HG03432 (cell line): ENCODE measurements around the gene APBB2.
A peak's percentile ranks its signal among the peaks of the same experiment; 100 is the strongest.

Source experiments
- ATAC-seq: cut with Tn5 transposase; IDR thresholded peaks from one replicate; pipeline ENCODE4 v1.9.1; 2021; ENCODE audit warnings: mild to moderate bottlenecking, moderate library complexity; ENCODE audit not compliant: unreplicated experiment

The APBB2 gene

DNA sequence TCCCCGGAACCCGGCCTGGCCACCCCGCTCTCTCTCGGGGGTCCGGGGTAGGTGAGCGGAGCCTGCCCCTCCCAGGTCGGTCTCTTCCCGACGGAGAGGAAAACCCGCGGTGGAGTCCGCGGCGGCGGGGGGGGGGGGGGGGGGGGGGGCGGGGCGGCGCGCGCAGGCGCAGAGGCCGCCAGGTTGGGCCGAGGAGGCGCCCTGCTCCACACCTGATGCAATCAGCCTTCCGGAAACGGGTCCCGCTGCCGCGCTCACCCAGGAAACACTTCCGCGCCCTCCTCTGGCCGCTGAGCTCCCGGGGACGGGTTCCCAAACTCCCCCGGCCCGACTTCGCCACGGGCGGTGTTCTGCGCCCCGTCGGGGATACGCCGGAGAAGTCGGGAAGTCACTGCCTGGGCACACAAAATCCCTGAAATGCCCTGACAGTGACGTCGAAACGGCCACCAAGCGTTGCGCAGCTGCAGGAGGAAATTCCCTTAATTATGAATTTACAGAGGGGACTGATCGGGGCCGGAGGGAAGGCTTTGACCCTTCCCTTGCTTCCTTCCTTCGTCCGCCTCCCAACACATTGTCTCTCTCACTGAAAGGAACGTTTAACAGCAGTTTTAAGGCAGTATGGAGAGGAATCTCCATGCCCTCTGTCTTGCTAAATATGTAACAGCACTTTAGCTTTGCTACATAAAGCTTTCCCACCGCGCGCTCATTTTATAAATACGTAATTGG, 2.1 kb upstream of the APBB2 start:
- peak; percentile 61 for ATAC-seq

DNA sequence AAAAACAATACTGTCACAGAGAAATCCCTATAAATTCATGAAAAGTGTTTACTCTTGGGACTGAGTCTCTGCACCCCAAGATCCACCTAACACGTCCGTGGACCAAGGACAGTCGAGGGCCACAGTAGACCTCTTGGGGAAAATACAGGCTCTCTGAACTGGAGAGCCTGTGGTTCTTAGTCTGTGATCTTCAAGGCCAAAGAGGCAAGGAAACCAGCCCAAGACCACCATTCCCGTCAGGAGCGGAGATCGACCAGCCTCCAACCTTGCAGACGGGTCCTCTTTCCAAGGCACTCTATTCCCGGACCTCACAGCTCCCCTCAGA, 1.6 kb upstream of the APBB2 start:
- ATAC-seq = no peak

DNA sequence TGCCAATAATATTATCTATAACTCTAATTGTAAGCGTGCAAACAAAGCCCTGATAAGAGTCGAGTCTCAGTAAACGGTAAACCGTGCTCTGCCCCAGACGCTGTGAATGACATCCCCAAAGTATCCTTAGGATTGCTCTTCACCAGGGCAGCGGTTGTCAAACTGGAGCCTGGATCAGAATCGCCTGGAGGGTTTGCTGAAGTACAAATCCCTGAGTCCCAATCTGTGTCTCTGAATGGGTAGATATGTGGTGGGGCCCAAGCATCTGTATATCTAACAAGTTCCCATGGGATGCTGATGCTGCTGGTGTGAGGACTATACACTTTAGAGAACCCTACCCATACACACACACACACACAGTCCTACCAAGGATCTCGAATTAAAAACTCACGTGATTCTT, 813 bp upstream of the APBB2 start:
- no peak for ATAC-seq

DNA sequence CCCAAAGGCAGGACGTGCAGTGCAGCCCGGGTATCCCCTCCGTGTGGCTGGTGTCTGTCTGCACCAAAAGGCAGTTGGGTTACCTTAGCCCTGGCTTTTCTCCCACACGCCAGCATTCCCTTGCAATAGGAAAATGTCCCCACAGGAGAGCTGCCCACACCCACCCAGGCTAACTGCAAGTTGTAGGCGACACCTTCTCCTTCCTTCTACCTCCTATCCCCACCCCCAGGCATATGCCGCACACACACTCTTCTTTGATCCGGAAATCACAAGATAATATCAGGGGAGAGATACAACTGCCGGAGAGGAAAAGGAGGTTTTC, 444 bp upstream of the APBB2 start:
- no peak for ATAC-seq

DNA sequence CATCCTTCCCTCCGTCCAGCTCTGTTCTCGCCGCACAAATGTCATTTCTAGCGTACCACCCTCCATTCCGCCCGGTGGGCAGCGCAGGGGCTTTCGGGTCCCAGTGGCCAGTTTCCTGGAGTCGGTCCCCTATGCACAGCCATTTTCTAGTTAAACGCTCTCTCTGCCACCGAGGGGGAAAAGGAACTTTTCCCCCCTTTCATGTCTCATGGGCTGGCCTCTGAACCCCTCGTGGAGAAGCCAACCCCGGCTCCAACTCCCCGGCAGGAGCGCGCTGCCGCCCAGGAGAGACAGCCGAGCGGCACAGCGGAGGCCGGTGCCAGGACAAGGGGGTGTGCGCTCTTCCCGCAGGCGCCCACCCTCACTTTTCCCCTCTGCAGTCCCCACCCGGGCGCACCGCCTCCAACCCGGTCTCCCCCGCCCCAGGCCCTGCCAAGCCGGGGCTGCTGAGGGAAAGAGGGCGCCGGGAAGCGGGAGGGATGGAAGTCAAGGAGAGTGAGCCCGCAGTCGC, 662 bp downstream of the APBB2 start:
- peak; percentile 3 for ATAC-seq

DNA sequence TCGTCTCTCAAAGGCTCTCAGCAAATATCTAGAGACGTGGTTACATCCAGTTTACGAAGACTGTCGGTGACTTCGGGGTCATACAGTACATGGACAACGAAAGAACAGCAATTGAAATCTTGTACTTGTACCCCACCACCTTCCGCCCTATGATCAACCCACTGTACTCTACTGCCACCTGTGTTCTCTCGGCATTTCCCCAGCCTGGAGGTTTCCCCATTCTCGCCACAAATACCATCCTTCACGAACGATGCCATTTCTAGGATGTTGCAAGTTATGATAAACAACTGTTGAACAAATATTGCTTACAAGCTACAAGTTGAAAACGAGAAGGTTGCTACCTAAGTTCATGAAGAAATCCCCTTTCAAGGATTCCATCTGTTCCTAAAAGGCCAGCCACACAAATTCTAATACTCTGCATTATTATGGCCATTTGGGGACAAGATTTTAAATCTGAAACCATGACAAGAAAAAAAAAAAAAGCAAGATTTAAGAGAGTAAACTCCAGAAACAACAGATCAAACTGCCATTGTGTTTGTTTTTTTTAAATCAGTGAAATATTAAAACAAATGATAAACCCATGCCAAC, 1.6 kb downstream of the APBB2 start:
- ATAC-seq = peak; percentile 21

DNA sequence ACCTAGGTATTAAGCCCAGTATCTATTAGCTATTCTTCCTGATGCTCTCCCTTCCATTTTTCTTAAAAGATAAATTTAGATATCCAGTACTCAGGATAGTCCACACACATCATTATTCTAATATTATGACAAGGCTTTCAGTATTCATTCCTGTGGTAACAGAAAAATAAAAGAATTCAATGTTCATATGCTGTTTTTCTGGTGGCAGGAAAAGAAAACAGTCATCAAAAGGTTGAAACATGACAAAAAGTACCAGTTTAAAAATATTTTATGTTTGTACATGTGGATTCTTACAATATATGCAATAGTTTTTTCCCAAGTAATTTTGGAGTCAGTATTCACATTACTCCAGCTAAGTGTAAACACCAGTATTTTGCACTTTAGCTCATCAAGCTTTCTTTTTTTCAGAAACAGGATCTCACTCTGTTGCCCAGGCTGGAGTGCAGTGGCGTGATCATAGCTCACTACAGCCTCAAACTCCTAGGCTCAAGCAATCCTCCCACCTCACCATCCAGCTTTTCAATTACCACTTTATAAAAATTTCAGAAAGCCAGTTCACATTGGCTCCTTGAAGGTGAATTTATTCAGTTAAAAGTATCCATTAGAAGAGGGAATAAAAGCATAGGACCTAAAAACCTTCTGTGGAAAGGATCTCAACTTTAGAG, 2.3 kb downstream of the APBB2 start:
- no peak for ATAC-seq

DNA sequence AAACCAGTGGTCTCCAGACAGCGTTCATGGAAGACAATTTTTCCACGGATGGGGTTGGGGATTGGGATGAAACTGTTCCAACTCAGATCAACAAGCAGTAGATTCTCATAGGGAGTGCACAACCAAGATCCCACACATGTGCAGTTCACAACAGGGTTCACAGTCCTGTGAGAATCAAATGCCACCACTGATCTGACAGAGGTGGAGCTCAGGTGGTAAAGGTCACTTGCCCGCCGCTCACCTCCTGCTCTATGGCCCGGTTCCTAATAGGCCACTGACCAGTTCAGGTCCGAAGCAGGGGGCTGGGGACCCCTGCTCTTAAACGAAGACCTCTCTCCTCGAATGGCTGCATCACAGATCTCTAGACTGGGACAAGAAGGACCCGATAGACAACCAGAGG, 4.4 kb downstream of the APBB2 start:
- no peak for ATAC-seq

DNA sequence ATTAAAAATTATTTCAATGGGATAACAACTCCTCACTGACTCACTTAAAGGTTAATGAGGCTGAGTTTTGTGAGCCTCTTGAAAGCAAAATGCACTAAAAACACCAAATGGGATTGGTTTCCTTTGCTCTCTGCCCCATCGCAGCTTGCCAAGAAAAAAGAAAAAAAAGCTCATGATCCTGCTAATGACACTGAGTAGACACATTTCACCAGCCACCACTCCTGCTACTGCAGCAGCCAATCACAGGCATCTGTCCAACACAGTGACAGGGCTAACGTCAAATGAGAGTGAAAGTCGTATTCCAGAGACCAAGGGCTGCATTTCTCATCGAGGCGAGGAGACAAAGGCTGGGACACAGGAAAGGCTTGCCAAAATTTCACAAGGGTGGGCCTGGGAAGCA, 5.2 kb downstream of the APBB2 start:
- no peak for ATAC-seq

DNA sequence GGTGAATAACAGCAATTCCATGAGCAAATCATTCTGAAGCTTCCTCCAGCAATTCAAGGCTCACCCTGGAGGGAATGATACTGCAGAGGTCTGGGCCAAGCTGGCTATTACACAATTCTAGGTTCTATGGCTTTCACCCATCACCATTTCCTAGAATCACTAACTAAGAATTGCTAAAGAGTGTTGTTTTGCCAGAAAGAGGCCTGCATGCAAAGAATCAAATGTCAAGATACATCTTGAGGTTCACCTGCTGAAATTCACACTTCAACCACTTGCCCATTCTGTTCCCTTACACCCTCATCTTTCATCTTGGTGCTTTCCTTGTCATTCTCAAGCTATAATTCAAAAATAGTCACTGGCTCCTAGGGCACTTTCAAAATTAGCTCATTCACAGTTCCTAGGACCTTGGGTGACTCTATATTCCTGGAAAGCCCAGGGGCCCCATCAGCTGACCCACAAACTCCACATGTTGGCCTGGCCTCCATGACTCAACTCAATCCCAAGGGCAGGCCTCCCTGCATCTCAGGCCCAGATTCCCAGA, 7.0 kb downstream of the APBB2 start:
- no peak for ATAC-seq

DNA sequence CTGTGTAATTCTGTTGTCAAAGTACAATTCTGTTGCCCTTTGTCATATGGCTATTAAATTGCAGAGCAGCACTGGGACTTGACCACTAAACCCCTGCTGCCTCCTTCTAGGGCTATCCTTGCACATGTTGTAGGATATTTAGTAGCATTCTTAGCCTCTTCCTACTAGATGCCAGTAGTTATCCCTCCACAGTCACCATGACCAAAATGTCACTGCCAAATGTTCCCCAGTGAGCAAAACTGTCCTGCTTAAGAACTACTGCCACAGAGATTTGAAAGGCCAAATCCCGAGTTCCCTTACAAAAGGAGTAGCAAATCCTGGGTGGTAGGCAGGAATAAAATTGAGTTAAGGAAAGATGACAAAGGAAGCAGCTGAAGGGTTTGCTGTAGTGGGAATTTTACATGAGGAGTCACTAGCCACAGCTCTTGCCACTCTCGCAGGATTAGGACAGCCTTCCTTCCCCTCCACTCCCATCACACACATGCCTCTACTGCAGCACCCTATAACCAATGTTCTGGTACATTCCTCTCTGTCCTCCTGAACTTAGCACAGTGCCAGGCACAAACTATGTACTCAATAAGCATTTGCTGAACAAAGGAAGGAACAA, 8.4 kb downstream of the APBB2 start:
- ATAC-seq = no peak

DNA sequence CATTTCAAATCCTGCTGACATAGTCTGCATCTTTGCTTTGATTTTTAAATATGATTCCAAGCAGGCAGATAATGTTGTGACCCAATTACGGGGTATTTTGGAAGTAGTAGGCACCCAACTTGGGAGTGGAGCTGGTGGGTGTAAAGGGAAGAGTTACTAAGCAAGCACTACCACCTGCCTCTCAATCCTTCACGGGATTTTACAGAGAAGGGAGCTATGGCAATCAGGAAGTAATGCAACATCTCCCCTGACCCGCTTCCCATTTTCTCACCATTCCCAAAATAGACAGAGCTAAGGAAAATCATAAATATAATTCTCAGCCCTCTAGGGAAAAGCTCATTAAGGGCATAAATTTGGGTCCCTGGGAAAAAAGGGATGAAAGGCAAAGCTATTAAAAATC, 9.2 kb downstream of the APBB2 start:
- no peak for ATAC-seq

DNA sequence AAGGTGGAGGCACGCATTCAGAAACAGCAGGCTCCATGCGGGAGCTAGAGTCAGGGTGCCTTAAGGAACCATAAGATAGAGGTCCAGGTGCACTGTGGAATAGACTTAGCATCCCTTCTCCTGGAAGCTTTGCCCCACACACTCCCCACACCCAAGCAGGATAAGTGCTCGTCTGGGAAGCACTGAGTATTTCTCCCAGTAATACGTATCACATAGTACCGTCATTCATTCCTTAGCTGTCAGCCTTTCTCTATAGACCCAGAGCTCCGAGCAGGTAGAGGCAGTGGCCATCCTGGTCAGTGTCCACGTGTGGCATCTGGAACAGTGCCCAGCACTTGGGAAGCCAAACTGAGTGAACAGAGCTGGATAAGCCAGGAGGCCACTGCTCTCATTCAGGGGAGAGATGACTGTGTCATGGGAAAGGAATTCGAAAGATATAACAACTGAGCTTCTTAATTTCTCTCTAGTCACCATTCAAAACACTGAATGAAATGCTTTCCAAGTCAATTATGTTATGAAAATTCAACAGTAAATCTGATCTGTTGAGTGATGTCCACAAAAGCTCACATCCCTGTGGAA, 9.9 kb downstream of the APBB2 start:
- ATAC-seq = no peak

DNA sequence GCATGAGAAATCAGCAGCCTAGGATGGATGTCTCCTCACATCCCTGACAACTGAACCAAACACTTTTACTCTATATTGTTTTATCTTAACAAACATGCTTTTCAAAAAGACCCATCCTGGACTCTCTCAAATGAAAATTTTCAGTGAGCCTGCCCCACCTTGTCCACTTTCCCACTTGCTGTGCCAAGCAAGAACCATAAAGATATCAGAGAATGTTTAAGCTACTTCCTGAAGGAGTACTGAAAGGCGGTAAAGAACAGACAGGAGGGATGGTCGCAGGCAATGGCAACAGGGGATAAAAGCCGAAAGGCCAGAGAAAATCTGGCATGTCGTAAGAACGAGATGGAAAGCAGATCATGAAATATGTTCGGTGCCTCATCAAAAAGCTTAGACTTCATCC, 10.5 kb downstream of the APBB2 start:
- ATAC-seq = no peak

DNA sequence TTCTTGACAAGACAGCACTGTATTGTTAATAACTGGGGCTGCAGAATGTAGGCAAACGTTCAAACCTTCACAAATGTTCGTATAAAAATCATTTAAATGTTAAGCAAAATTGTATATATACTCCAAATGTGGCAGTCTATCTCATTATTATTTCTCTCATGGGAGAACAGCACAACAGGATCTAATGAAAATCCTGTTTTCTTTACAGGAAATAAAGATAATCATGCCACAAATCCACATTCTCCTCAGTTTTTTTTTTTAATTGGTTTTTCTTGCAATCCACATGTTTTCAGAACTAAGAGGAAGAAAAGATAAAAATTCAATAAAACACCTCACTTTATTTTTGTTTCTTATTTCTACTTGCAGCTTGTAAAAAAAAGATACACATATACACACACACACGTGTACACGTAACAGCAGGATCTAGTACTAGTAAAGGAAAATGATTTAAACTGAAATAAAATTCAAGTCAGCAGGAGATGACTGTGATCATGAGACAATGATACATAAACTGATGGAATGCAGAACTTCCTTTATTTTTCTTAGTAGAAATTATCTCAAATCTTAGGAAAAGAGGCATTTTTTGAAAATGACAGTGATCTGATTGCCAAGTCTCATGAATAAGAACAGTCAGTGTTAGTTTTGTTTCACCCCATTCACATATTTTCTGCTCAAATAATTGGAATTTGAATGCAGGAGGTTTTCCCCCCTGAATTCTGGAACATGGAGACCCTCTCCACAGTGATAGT, 11.3 kb downstream of the APBB2 start:
- ATAC-seq = no peak

DNA sequence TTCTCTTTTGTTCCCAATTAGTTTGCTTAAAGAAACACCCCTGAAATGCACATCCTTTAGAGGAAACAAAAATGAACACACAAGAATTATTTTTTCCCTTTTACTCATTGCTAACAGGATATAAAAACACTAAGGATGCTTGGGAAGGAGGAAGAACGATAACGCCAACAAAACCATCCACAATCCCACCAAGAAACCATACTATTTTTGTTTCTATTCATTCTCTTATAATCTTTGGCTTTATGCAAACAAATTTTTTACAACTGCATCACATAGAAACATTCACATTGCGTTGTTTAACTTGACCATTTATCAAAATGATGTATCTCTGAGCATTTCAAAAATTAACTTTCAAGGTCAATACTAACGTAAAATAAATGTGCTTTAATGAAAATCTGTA, 12.0 kb downstream of the APBB2 start:
- ATAC-seq = no peak

DNA sequence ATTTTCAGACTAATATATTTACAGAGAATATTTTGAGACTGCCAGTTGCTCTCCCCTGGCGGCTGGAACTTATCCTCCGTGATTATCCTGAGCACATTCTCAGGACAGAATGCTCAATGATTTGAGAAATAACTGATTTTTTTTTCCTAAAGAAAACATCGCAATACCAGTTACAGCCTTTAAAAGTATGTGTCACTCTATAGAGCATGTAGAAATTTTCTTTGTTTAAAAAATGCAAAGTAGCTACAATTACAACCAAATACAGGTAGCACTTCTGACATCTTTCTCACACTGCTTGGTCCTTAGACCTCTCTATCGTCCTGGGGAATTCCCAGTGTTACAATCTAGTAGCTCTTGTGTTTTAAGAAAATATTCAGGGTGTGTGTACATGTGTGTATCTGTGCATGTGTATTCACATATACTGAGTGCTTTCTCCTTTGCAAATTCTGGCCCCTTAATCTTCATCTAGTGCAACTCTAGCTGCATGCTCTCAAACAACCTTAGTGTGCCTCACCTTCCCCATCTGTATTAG, 13.8 kb downstream of the APBB2 start:
- ATAC-seq = no peak

DNA sequence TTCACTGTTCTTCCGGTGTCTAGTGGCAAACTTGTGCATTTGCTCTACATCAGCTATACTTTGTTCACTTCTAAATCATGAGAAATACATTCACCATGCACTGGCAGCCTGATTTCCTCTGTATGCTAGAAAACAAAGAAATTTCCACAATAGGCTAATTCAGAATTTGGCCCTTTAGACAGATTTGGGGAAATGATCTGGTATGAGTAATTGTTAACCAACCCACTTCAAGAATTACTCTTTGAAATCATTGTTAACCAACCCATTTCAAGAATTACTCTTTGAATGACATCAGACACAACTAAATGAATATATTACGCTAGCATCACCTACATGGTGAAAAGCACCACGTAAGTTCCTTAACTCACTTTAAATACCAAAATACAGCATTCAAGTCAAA, 14.6 kb downstream of the APBB2 start:
- no peak for ATAC-seq

DNA sequence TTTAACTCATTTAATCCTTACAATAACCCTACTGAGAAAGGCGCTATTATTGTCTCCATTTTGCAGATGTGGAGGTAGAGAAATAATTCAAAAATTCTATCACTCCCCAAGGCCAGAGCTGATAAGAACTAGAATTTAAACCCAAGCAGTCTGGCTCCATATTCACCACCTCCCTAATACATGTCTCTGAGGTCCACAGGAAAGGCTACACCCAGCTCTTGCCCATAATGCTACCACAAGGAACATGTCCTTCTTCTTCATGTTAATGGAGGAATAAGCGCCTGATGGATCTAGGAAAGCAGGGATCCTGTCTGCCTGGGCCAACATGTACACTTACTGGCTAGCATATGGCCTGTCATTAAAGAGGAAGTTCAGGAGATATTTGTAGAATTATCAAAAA, 16.3 kb downstream of the APBB2 start:
- no peak for ATAC-seq

DNA sequence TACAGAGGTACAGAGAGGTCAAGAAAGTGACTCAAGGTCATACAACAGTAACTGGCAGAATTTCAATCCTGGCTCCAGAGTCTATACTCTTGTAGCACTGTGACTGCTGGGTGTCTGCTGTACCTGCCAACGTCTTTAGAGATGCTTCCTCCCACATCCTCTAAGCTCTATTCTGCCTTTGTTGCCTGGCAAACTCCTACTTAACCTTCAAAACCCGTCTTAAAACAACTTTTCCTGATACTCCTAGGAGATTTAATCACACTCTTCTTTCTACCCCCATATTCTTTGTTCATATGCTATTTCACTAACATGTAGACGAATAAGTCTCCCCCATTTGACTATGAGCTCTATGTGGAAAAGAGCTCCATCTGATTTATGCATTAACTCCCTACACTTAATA, 16.8 kb downstream of the APBB2 start:
- ATAC-seq = no peak
